ENCODE measurements around the gene MIS12. TPM values are rescaled to one million over a fixed set of nuclear protein-coding genes. Genes with fewer than 3 reads are reported as not detected.

MIS12 gene
- total RNA-seq, 2 donors from 2014 or later = 26.4 to 46.6 TPM

GRCh38 chr17:5516060-5516792 lies 29.9 kb downstream of the MIS12 start:
- peaks cover 17 to 33% of the 10 kb centered on the region in 2 donors for H3K36me3 Mint-ChIP-seq
- no peak for ATAC-seq
- peaks cover 0 to 5% of the 10 kb centered on the region in 2 donors for H3K9me3 Mint-ChIP-seq
- no peak for DNase-seq (ENCODE audit: low spot score in 2 of 2)
- no peak overlapping the region for H3K27ac Mint-ChIP-seq

DNA sequence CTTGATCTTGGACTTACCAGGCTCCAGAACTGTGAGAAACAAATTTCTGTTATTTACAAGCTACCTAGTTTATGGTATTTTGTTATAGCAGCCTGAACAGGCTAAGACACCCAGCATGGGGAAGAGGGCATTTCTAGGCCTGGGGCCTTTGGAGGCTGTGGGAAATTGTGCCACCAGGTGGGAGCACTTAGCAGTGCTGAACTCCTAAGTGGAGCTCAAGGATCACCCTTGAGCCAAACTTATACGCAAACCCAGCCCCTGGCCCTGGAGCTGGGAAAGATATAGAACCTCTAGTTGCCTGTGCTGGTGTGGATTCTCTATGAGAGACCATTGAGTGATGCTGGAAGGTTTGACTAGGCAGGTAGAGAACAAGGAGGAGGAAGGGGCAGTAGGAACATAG lies 36.1 kb downstream of the MIS12 start:
- no peaks in the 10 kb centered on the region for H3K9me3 Mint-ChIP-seq
- no peak for ATAC-seq
- no peak for DNase-seq (ENCODE audit: low spot score in 2 of 2)
- peaks cover 0 to 7% of the 10 kb centered on the region in 2 donors for H3K36me3 Mint-ChIP-seq
- H3K27ac Mint-ChIP-seq = peak overlapping the region in 1 of 2 donors; percentile 31

DNA sequence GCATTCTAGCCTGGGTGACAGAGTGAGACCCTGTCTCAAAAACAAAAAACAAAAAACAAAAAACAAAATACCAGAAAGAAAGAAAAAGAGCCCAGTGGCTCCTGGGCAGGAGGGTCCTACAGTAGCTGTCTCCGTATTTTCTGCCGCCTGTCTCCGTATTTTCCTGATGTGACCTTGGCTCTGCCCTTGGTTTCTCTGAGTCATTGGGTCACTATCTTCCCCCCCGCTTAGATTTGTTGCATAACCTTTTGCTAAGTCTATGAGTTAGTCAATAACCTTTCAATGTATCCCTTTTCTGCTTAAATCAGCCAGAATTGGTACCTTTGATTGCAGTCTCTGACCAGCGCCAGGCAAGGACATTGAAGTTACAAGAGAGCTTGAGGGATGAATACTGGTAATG lies 36.9 kb downstream of the MIS12 start:
- H3K9me3 Mint-ChIP-seq = no peaks in the 10 kb centered on the region
- ATAC-seq = no peak
- no peaks in the 10 kb centered on the region for H3K36me3 Mint-ChIP-seq
- no peak for DNase-seq (ENCODE audit: low spot score in 2 of 2)
- peak overlapping the region in 1 of 2 donors; percentile 18 for H3K27ac Mint-ChIP-seq

DNA sequence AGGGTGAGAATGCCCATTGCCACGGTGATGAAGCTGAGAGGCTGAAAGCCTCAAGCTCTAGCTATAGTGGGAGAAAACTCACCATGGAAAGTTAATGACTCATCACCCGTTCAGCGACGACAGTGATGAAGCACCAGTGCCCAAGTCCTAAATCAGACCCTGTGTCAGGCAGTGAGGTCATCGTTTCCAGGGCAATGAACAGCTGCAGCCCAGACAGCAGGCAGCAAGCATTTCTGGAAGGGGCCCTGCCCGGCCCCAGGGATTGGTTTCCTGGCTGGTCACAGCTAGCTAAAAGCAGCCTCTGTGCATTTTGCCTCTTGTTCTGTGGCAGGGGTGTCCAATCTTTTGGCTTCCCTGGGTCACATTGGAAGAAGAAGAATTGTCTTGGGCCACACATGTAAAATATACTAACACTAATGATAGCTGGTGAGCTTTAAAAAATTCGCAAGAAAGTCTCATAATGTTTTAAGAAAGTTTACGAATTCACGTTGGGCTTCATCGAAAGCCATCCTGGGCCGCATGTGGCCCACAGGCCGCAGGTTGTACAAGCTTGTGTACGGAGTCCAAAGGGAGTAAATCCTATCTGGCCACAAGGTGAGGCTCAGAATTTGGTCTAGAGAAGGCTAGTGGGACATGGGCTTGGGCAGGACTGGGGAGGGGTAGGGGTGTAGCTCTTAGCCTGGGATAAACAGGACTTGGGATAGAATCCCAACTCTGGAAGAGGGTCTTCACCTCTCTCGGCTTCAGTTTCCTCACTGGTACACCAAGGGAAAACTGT lies 40.6 kb downstream of the MIS12 start:
- Mint-ChIP-seq H3K27ac (peak overlapping the region; percentile 83 to 90), H3K36me3 (no peaks in the 10 kb centered on the region), H3K9me3 (no peaks in the 10 kb centered on the region)
- DNase-seq (ENCODE audit: low spot score in 2 of 2) = peak; percentile 69 to 79
- ATAC-seq = peak; percentile 97 to 98

- Mint-ChIP-seq H3K36me3 (no peaks in the 10 kb centered on the region), H3K9me3 (no peaks in the 10 kb centered on the region), H3K27ac (peak overlapping the region; percentile 83 to 87)
- ATAC-seq = no peak
- DNase-seq (ENCODE audit: low spot score in 2 of 2) = peak in 1 of 2 donors; percentile 49
These were observed 41.4 kb downstream of the MIS12 start for GRCh38 chr17:5527601-5528250.

DNA sequence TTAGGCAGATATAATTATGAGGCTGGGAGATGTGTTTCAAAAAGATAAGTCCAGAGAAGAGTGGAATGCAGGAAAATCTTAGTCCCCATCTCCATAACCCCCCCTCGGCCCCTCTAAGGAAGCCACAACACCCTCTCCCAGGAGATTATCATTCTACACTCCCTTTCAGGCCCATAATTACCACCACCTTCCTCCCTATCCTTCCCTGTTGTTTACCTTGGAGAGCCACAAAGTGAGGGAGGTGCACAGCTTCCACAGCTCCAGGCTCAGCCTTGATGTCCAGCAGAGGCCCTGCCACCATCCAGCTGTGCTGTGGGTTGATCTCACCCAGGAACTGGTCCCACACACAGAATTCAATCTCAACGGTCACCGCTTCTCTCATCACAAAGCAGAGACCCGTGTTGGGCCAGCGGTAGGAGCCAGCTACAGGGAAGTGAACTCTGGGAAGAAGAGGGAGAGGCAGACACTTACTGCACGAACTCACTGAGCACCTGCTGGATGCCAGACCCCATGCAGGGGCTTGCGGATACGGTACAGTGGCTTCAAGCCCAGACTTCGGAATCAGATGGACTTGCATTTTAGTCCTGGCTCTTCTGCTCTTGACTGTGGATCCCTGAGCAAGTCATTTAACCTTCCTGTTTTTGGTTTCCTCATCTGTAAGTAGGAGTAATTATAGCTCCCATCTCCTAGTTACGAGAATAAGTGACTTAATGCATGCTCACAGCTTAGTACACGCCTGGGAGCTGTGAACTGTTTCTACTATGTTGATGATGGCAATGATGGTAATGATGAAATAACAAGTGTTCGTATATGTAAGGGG lies 44.1 kb downstream of the MIS12 start:
- H3K27ac Mint-ChIP-seq = peak overlapping the region in 1 of 2 donors; percentile 53
- ATAC-seq = no peak
- peak in 1 of 2 donors; percentile 23 for DNase-seq (ENCODE audit: low spot score in 2 of 2)
- no peaks in the 10 kb centered on the region for H3K9me3 Mint-ChIP-seq
- H3K36me3 Mint-ChIP-seq = no peaks in the 10 kb centered on the region

GRCh38 chr17:5531085-5531418 lies 44.7 kb downstream of the MIS12 start:
- no peak for ATAC-seq
- Mint-ChIP-seq H3K9me3 (no peaks in the 10 kb centered on the region), H3K27ac (peak overlapping the region in 1 of 2 donors; percentile 58), H3K36me3 (no peaks in the 10 kb centered on the region)
- DNase-seq (ENCODE audit: low spot score in 2 of 2) = no peak

DNA sequence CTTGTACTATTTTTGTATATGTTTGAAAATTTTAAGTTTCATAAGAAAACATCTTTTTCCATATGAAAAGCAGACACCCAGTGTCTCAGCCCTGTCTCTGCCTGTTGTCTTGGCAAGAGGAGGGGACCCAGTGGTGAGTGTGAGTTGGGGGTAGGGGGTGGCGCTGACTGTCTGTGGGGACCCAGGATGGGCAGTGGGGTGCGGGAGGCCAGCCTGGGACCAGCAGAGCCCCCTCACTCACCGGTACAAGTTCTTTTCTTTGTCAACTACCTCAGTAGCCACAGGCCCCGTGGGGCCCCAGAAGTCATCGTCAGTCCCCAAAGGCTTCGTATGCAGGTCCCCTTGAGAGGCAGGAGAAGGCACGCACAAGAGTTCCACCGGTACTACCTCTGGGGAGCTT lies 46.2 kb downstream of the MIS12 start:
- ATAC-seq = no peak
- Mint-ChIP-seq H3K27ac (peak overlapping the region; percentile 51 to 62), H3K9me3 (no peaks in the 10 kb centered on the region), H3K36me3 (no peaks in the 10 kb centered on the region)
- DNase-seq (ENCODE audit: low spot score in 2 of 2) = no peak

DNA sequence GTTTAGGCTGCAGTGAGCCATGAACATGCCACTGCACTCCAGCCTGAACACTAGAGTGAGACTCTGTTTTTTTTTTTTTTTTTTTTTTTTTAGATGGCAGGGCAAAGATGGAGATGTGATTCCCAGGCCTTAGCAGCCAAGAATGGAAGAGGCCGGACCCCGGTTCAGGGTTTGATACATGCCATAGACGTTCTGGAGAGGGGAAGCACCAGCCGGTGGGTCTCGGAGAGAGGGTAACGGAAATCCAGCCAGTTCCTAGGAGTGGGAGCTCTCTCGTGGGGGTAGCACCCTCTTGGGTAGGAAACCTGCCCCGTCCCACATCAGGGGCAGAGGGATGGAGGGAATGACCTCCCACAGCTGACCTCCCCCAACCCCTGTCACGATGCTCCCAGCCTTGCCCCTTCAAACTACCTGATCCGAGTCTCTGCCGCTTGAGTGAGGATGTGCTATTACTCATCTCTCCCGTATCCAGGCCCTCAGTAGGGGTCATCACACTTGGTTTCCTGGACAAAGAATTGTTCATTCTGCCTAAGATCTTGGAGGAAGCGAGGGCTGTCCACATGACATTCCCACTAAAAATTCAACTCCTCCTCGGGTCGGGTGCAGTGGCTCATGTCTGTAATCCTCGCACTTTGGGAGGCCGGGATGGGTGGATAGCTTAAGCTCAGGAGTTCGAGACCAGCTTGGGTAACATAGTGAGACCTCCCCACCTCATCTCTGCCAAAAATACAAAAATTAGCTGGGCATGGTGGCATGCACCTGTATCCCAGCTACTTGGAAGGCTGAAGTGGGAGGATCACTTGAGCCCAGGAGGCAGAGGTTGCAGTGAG lies 47.3 kb downstream of the MIS12 start:
- Mint-ChIP-seq H3K27ac (peak overlapping the region in 1 of 2 donors; percentile 62), H3K36me3 (no peaks in the 10 kb centered on the region), H3K9me3 (no peaks in the 10 kb centered on the region)
- DNase-seq (ENCODE audit: low spot score in 2 of 2) (no peak), ATAC-seq (no peak)

DNA sequence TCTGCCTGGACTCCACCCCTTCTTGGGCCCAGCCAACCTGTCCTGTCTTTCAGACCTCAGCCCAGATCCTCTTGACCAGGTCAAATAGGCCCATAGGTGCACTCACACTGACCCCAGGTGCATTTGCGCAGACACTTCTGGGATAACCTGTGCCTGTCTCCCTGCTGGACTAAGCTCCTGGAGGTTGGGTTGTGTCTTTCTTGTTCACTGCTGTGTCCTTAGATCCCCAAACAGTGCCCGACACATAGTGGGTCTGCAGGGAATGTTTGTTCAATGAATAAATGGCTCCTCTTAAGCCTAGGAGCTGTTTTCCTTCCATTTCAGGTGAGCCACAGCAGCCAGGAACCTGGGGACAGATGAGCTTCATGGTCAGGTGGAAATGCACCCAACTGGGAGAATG lies 49.1 kb downstream of the MIS12 start:
- DNase-seq (ENCODE audit: low spot score in 2 of 2) (no peak), ATAC-seq (no peak)
- H3K36me3 Mint-ChIP-seq = no peaks in the 10 kb centered on the region
- no peaks in the 10 kb centered on the region for H3K9me3 Mint-ChIP-seq
- peak overlapping the region in 1 of 2 donors; percentile 47 for H3K27ac Mint-ChIP-seq

GRCh38 chr17:5536866-5537650 lies 50.7 kb downstream of the MIS12 start:
- Mint-ChIP-seq H3K36me3 (no peaks in the 10 kb centered on the region), H3K27ac (peak overlapping the region; percentile 46 to 79), H3K9me3 (no peaks in the 10 kb centered on the region)
- ATAC-seq = no peak
- no peak for DNase-seq (ENCODE audit: low spot score in 2 of 2)

GRCh38 chr17:5539286-5539685 lies 52.9 kb downstream of the MIS12 start:
- H3K36me3 Mint-ChIP-seq = no peaks in the 10 kb centered on the region
- H3K27ac Mint-ChIP-seq = no peak overlapping the region
- no peaks in the 10 kb centered on the region for H3K9me3 Mint-ChIP-seq
- ATAC-seq (no peak), DNase-seq (ENCODE audit: low spot score in 2 of 2) (no peak)

DNA sequence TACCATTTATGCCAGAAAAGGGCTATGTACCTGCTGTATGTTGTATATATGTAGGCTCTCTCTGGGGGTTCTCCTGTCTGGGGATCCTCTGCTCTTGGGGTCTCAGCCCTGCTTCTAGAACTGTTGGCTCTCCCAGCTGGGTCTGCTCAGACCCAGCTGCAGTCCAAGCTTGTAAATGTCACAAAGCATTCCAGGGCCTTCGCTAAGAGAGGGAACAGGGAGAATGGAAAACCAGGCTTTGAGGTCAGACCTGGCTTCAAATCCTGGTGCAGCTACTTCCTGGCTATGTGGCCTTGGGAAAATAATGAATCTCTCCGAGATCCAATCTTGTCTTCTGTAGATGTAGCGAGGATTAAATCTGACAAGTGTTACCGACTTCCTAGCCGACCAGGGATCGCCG lies 54.0 kb downstream of the MIS12 start:
- Mint-ChIP-seq H3K9me3 (no peaks in the 10 kb centered on the region), H3K27ac (peak overlapping the region in 1 of 2 donors; percentile 6), H3K36me3 (no peaks in the 10 kb centered on the region)
- DNase-seq (ENCODE audit: low spot score in 2 of 2) (no peak), ATAC-seq (no peak)

Data from activated naive CD4-positive, alpha-beta T cell treated with anti-CD3 and anti-CD28 coated beads, Interleukin-2, amount 50 U/mL, for 72 hours (primary cell).